Measurements from ENCODE around the gene NPIPB2.
"Not testable (repeated sequence)": the region's sequence is repeated elsewhere in the genome, so short reads cannot be mapped to it uniquely, and the experiment has no call there.

The NPIPB2 gene

GRCh38 chr16:11957591-11958395 is 15.9 kb upstream of the NPIPB2 start:
- no peak for DNase-seq

GRCh38 chr16:11956558-11956957 is 14.7 kb upstream of the NPIPB2 start:
- no peak for DNase-seq

- peak; percentile 98 for DNase-seq
Measured at GRCh38 chr16:11955713-11956123, 13.9 kb upstream of the NPIPB2 start.

- DNase-seq: not testable (repeated sequence)
Measured at GRCh38 chr16:11953576-11953975, 11.7 kb upstream of the NPIPB2 start.

- DNase-seq: no peak
Measured at GRCh38 chr16:11950388-11950787, 8.5 kb upstream of the NPIPB2 start.

GRCh38 chr16:11949527-11949926 is 7.7 kb upstream of the NPIPB2 start:
- DNase-seq: peak; percentile 52

- DNase-seq: no peak
Measured at GRCh38 chr16:11948819-11949218, 7.0 kb upstream of the NPIPB2 start.

- no peak for DNase-seq
Measured at GRCh38 chr16:11946433-11946832, 4.6 kb upstream of the NPIPB2 start.

GRCh38 chr16:11927350-11927749 is 14.5 kb downstream of the NPIPB2 start:
- DNase-seq: not testable (repeated sequence)

- DNase-seq: not testable (repeated sequence)
Measured at GRCh38 chr16:11924046-11924445, 17.8 kb downstream of the NPIPB2 start.

- DNase-seq: peak; percentile 60
Measured at GRCh38 chr16:11916524-11917285, 25.1 kb downstream of the NPIPB2 start.

GRCh38 chr16:11915644-11916523 is 26.0 kb downstream of the NPIPB2 start, which contains the start of gene GSPT1:
Gene GSPT1, minus strand, starts transcription at chr16:11915956. Its CDS starts 236 bp downstream, at chr16:11915720.
- DNase-seq: peak; percentile 98

- peak; percentile 37 for DNase-seq
Measured at GRCh38 chr16:11915114-11915643, 26.7 kb downstream of the NPIPB2 start.

GRCh38 chr16:11914210-11915113 is 27.4 kb downstream of the NPIPB2 start:
- DNase-seq: peak; percentile 43

- peak; percentile 40 for DNase-seq
Measured at GRCh38 chr16:11913425-11914079, 28.3 kb downstream of the NPIPB2 start.

GRCh38 chr16:11909653-11910545 is 31.9 kb downstream of the NPIPB2 start:
- peak; percentile 30 for DNase-seq

- DNase-seq: no peak
Measured at GRCh38 chr16:11907160-11907970, 34.5 kb downstream of the NPIPB2 start.

GRCh38 chr16:11903906-11904305 is 37.9 kb downstream of the NPIPB2 start:
- DNase-seq: no peak

- DNase-seq: peak; percentile 28
Measured at GRCh38 chr16:11901091-11901490, 40.8 kb downstream of the NPIPB2 start.
